HFF-Myc (cell line): ENCODE measurements around the gene PARP6.

ENCODE experiments used
- DNase-seq: peaks from one replicate; pipeline ENCODE4 v3.0.0-alpha.2; 2011; ENCODE audit warnings: low read depth; ENCODE audit errors: extremely low read depth
- H3K4me3 ChIP-seq: replicated peaks from 2 replicates; pipeline ENCODE4 v1.5.1; 2011; ENCODE audit warnings: low read depth, mild to moderate bottlenecking, control low read depth, low read length
- TF ChIP-seq, protein P1 (sequence below): IDR thresholded peaks from 2 replicates; pipeline ENCODE4 v1.5.1; 2012; ENCODE audit warnings: mild to moderate bottlenecking, low read depth, low read length, control low read depth; ENCODE audit errors: missing control alignments

PARP6 gene

DNA sequence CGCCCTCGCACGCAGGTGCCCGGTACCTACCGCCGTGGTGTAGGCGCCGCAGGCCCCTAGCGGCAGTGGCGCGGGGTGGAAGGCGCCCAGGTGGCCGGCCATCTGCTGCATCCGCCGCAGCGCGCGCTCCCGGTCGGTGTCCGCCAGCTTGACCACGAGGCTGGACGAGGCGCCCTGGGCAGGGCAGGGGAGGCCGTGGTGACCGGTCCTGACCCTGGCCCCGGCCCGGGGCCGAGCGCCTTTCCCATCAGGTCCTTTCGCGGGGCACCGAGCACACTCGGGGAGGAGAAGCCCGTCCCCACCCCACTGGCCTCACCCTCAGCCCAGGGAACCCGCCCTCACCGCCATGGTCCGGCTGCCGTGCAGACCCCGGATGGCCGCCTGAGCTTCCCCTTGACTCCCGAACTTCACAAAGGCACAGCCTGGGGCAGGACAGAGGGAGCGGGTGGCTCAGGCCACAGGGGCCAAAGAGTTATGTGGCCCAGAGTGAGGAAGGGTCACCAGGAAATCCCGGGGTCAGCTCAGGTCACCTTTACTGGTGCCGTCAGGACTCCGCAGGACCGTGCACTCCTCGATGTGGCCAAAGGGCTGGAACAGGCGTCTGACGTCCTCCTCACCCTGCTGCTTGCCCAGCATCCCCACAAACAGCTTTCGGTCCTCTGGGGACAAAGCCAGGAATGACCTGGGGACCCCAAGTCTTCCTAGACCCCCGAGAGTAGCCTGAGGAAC lies 17.4 kb upstream of the PARP6 start:
- no peak overlapping the region for H3K4me3 ChIP-seq
- TF ChIP-seq, protein P1, sequence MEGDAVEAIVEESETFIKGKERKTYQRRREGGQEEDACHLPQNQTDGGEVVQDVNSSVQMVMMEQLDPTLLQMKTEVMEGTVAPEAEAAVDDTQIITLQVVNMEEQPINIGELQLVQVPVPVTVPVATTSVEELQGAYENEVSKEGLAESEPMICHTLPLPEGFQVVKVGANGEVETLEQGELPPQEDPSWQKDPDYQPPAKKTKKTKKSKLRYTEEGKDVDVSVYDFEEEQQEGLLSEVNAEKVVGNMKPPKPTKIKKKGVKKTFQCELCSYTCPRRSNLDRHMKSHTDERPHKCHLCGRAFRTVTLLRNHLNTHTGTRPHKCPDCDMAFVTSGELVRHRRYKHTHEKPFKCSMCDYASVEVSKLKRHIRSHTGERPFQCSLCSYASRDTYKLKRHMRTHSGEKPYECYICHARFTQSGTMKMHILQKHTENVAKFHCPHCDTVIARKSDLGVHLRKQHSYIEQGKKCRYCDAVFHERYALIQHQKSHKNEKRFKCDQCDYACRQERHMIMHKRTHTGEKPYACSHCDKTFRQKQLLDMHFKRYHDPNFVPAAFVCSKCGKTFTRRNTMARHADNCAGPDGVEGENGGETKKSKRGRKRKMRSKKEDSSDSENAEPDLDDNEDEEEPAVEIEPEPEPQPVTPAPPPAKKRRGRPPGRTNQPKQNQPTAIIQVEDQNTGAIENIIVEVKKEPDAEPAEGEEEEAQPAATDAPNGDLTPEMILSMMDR, result no peak
- no peak for DNase-seq

DNA sequence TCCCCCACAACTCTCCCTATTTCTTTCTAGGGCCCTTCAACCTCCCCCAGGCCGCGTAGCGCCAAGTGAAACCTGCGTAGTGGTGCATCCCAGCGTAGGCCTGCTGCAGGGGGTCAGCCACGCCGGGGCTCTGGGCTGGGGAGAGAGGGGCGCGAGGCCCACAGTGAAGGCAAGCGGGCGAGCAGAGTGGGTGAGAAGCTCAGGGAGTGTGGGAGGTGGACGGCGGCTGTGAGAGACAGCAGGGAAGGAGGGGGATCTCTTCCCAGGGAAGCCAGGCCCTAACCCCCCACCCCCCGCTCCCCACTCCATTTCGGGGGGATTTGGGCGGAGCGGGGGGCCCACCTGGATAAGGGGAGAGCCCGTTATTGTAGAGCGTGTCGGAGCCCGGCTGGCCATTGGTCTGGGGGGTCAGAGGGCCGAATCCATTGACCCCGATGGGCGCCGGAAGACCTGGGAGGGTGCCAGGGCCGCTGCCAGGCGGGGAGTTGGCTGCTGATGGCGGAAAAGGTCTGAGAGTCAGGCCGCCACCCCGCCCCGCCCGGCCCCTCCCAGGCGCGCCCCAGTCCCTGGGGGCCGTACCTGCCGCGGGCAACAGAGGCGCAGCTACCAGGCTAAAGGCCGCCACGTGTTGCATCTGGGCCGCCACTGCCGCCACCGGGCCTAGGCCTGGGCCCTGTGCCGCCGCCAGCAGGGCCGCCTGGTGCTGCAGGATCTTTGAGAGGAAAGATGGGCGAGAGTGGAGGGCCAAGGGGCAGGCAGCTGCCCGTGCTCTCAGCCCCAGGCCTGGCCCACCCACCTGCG lies 16.6 kb upstream of the PARP6 start:
- DNase-seq, result no peak
- TF ChIP-seq, protein P1, result no peak

GRCh38 chr15:72285927-72286516 lies 13.7 kb upstream of the PARP6 start:
- no peak overlapping the region for H3K4me3 ChIP-seq
- DNase-seq, result no peak
- TF ChIP-seq, protein P1, result peak; percentile 65

More for the DNA sequence above, 16.6 kb upstream of the PARP6 start:
- no peak overlapping the region for H3K4me3 ChIP-seq

GRCh38 chr15:72285402-72285801 lies 13.0 kb upstream of the PARP6 start:
- DNase-seq, result no peak
- TF ChIP-seq, protein P1, result no peak
- no peak overlapping the region for H3K4me3 ChIP-seq

DNA sequence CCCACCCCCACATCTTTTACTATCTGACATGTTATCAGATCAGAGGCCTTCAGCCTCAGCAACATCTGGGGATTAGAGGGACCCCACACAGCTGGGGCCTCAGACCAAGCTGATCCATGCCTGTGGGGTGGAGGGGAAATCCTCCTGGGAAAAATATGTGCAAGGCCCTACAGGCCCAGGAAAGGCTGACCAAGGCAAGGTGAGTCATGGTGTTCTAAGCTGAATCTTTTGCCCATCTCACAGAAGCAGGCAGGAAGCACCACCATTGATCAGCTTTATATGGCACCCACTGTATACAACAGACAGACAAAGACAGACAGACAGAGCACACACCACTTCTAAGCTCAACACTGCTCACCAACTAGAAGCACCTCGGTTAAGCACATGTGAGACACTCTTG lies 12.4 kb upstream of the PARP6 start:
- DNase-seq, result no peak
- H3K4me3 ChIP-seq, result no peak overlapping the region
- TF ChIP-seq, protein P1, result no peak

GRCh38 chr15:72281713-72282112 lies 9.4 kb upstream of the PARP6 start:
- no peak overlapping the region for H3K4me3 ChIP-seq
- no peak for DNase-seq
- TF ChIP-seq, protein P1, result no peak
